PFSK-1 (cell line): ENCODE data around the gene XYLT2.

Experiments
- FOXP2 ChIP-seq: optimal IDR thresholded peaks from 2 replicates; pipeline ENCODE3; 2011; ENCODE audit warnings: borderline replicate concordance, control low read depth, inconsistent platforms; ENCODE audit not compliant: insufficient read depth; ENCODE audit errors: extremely low read length, extremely low read depth
- POLR2AphosphoS5 ChIP-seq: IDR thresholded peaks from 2 replicates; pipeline ENCODE4 v1.6.1; 2012; ENCODE audit warnings: low read depth, mild to moderate bottlenecking, control low read depth, low read length, moderate library complexity
- TAF1 ChIP-seq: IDR thresholded peaks from 2 replicates; pipeline ENCODE4 v1.6.1; 2012; ENCODE audit warnings: low read length, control low read depth, borderline replicate concordance; ENCODE audit not compliant: insufficient read depth

DNA sequence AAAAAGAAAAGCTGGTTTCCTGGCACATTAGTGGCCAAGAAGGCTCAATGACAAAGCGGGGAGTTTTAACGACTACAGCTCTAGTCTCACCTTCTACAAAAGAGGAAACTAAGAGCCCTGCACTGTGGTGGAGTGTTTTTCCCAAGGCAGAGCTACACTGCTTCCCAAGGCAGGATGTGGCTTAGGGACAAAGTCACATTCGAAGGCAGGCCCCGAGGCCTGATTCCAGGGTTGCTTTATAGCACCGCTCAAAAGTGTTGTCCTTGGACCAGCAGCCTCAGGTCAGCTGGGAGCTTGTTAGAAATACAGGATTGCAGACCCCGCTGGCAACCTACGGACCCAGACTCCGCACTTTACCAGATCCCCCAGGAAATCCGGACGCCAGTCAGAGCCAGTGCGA is 47.9 kb upstream of the XYLT2 start:
- TF ChIP-seq TAF1 (no peak), FOXP2 (no peak), POLR2AphosphoS5 (no peak)
